PC-9 (cell line): ENCODE results near the gene HSF4.

ENCODE experiments used
- CTCF ChIP-seq: fragments of 200-600 bp; sonication (generic); conservative IDR thresholded peaks from 2 replicates; pipeline ENCODE4 v1.6.1; 2017; ENCODE audit warnings: mixed run types, antibody characterized with exemption, mild to moderate bottlenecking, moderate library complexity
- EZH2 ChIP-seq: fragments of 200-600 bp; sonication (generic); IDR thresholded peaks from 2 replicates; pipeline ENCODE4 v1.8.0; 2017; ENCODE audit warnings: antibody characterized with exemption, low read depth

GRCh38 chr16:67137605-67138004 lies 26.9 kb upstream of the HSF4 start:
- TF ChIP-seq CTCF (no peak), EZH2 (no peak)
